HG03159 (cell line): ENCODE measurements around the gene NKX2-3.

ENCODE experiments used
- ATAC-seq: cut with Tn5 transposase; IDR thresholded peaks from one replicate; pipeline ENCODE4 v1.9.1; 2021; ENCODE audit warnings: mild to moderate bottlenecking, moderate library complexity; ENCODE audit not compliant: unreplicated experiment

NKX2-3 gene

DNA sequence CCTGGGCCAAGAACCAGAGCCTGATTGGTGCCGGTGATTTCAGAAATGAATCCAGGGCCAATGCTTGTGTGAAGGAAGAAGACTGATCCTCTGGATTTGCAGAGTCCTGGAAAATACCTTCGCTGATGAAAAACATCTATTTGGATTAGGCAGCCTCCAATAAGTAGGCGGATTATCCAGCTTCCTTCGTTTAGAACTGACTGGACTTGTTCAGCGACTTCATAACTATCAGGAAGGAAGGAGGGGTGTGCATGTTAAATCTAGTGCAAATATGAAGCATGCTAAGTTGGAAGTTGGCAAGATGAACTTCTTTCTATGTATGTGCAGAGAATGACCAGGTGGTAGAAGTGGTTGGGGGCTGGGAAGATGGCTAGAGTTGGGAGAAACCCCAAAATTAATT is 41.0 kb downstream of the NKX2-3 start:
- no peak for ATAC-seq

DNA sequence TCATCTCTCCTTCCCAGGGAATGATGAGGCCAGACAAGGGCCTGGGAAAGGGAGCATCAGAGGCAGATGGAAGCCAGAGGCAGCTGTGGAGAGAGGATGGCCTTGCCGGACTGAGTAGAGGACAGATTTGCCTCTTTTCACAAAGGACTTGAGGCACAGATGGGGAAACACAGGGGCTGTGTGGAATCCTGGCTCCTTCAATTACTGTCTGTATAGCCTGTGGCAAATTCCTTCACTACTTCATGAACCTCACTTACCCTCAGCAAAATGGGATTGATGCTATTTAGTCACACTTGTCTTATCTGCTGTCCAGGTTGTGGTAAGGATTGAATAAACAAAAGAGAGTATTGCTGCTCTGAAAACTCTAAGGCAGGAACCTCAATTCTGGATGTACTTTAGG is 47.2 kb downstream of the NKX2-3 start:
- ATAC-seq = no peak

DNA sequence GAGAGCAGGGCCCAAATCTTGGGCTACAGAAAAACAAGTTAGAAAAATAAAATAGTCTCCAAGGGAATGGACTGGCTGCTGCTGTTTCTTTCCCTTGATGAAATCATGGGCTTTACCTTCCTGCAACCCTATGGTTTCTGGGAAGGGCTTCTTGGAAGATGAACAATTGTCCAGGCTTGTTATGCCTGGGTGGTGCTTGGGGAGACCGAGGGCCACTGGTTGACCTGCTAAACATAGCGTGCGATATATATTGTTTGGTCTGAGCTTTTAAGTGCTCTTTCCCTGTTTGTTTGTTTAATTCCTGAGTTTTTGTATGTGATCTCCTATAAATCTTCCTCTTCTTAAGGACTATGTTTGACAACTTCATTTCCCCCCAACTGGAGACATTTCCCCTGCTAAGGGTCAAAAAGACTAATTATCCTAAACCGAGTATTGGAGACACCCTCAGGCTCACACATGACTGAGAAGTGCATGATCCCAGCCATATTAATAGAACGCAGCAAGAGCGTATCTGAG is 49.6 kb downstream of the NKX2-3 start:
- no peak for ATAC-seq

DNA sequence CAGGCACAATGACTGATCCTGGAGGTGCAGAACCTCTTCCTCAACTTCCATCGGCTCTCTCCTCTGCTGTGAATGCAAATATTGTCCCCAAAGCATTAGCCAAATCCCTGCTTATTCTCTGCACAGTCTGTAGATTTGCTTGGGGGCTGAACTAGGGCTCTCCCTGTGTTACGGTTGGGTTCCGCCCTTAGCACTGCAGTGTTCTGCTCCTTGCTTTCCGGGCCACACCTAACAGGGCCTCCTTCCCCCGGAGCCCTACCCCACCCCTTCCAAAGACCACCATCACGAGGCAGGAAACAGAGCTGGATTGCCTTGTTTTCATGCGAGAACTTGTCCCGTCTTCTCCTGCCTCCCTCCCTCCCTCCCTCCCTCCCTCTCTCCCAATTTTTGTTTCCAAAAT is 50.9 kb downstream of the NKX2-3 start:
- no peak for ATAC-seq
